HepG2 (cell line): ENCODE results near the gene RTN3. TPM values are rescaled to one million over a fixed set of nuclear protein-coding genes. Genes with fewer than 3 reads are reported as not detected.

Source experiments
- ATAC-seq: fragments of 200-7000 bp; cut with Tn5 transposase; 3 replicates; pipeline ENCODE4 v1.9.1; 2020; ENCODE audit warnings: mild to moderate bottlenecking, moderate library complexity
- BruUV-seq: library from RNA; stranded (reverse); fragments of 400-500 nt; replicated peaks from 2 replicates; lab custom pipeline; 2021; lab: Mats Ljungman, UMichigan
- CTCF ChIA-PET: fragments of 300-600 bp; formaldehyde crosslinking; extraction: SDS; loops from one replicate; lab custom pipeline; 2021; ENCODE audit warnings: low total read pairs, inconsistent platforms, low intra/inter-chr PET ratio; lab: Yijun Ruan, JAX
- POLR2A ChIA-PET: fragments of 350-600 bp; sonication (Branson Sonifier 250); formaldehyde crosslinking; loops from one replicate; lab custom pipeline; 2020; ENCODE audit warnings: antibody characterized with exemption, inconsistent platforms; lab: Yijun Ruan, JAX
- DNase-seq: peaks from one replicate; pipeline ENCODE4 v3.0.0-alpha.2; 2015; ENCODE audit warnings: low spot score
- FAIRE-seq: peaks from 3 replicates; lab custom pipeline; 2011; peaks lifted over from hg19 to GRCh38; lab: Jason Lieb, UNC
- H2AFZ ChIP-seq: one replicate; pipeline ENCODE4 v1.6.1; 2011; ENCODE audit warnings: low read length, inconsistent platforms
- H3K27ac ChIP-seq: fragments of 300-600 bp; 3 replicates; pipeline ENCODE4 v1.8.0; 2011; ENCODE audit warnings: mixed run types, mild to moderate bottlenecking, mixed read lengths, low read length, inconsistent platforms; ENCODE audit not compliant: insufficient read depth; ENCODE audit errors: extremely low read length
- H3K27me3 ChIP-seq, 2 experiments: fragments of 200-600 bp in 1 of 2; 2 replicates in 1 of 2; 3 replicates in 1 of 2; pipeline versions ENCODE4 v1.6.0 to v1.8.0; 2011; ENCODE audit warnings: low read length in 2 of 2, mild to moderate bottlenecking in 2 of 2, moderate library complexity in 2 of 2, inconsistent platforms in 1 of 2; ENCODE audit not compliant: insufficient read depth in 2 of 2, control insufficient read depth in 1 of 2
- H3K36me3 ChIP-seq, 2 experiments: fragments of 200-600 bp in 1 of 2; replicated peaks in 1 of 2; 2 replicates in 1 of 2; 3 replicates in 1 of 2; pipeline versions ENCODE4 v1.5.1 to v1.8.0; 2011; ENCODE audit warnings: low read length in 2 of 2, inconsistent platforms in 1 of 2; ENCODE audit not compliant: insufficient read depth in 2 of 2, control insufficient read depth in 1 of 2
- H3K4me1 ChIP-seq: 2 replicates; pipeline ENCODE4 v1.5.1; 2012; ENCODE audit warnings: low read length, inconsistent platforms; ENCODE audit not compliant: insufficient read depth
- H3K4me2 ChIP-seq: 2 replicates; pipeline ENCODE4 v1.6.0; 2011; ENCODE audit warnings: low read depth, low read length, inconsistent platforms
- H3K4me3 ChIP-seq, 3 experiments: fragments of 200-600 bp in 1 of 3; sonication (generic), shearing (Covaris generic) in 1 of 3; replicated peaks in 1 of 3; 2 replicates each; pipeline ENCODE4 v1.5.1; 2011 to 2016; ENCODE audit warnings: low read length in 3 of 3, inconsistent platforms in 2 of 3, low read depth in 2 of 3, mild to moderate bottlenecking in 2 of 3, control low read depth in 1 of 3, mixed read lengths in 1 of 3; ENCODE audit not compliant: insufficient read depth in 1 of 3
- H3K79me2 ChIP-seq: one replicate; pipeline ENCODE4 v1.6.1; 2011; ENCODE audit warnings: low read length, inconsistent platforms; ENCODE audit not compliant: insufficient read depth
- H3K9ac ChIP-seq: 2 replicates; pipeline ENCODE4 v1.6.0; 2011; ENCODE audit warnings: mild to moderate bottlenecking, low read depth, low read length, inconsistent platforms; ENCODE audit not compliant: insufficient read depth
- H3K9me3 ChIP-seq: 2 replicates; pipeline ENCODE4 v1.5.1; 2012; ENCODE audit warnings: mild to moderate bottlenecking, low read length
- H4K20me1 ChIP-seq: 2 replicates; pipeline ENCODE4 v1.6.0; 2011; ENCODE audit warnings: inconsistent platforms, mild to moderate bottlenecking, low read length, moderate library complexity; ENCODE audit not compliant: insufficient read depth
- CCAR2 ChIP-seq: fragments of 200-400 bp; formaldehyde crosslinking; optimal IDR thresholded peaks from 2 replicates; pipeline ENCODE3; 2018; ENCODE audit warnings: low read depth, mild to moderate bottlenecking, low read length, moderate library complexity
- EP300 ChIP-seq, 3 experiments: sonication (generic) in 1 of 3; formaldehyde crosslinking in 1 of 3; IDR thresholded peaks; 2 replicates each; pipeline versions ENCODE4 v1.5.1 to v1.6.1; 2011 to 2020; ENCODE audit warnings: low read depth in 2 of 3, low read length in 2 of 3, borderline replicate concordance in 1 of 3, improper control_type of control experiment in 1 of 3, mild to moderate bottlenecking in 1 of 3, missing genetic modification reagents in 1 of 3, moderate library complexity in 1 of 3
- IKZF1 ChIP-seq: fragments of 450-650 bp; IDR thresholded peaks from 2 replicates; pipeline ENCODE4 v1.7.1; 2016
- IRX3 ChIP-seq: sonication (generic); formaldehyde crosslinking; IDR thresholded peaks from 2 replicates; pipeline ENCODE4 v1.8.1; 2023; ENCODE audit warnings: mild to moderate bottlenecking, low read depth, missing genetic modification reagents, borderline replicate concordance
- KAT7 ChIP-seq: IDR thresholded peaks from 2 replicates; pipeline ENCODE4 v1.6.1; 2018; ENCODE audit warnings: borderline replicate concordance, missing compliant biosample characterization
- KLF13 ChIP-seq: sonication (generic); formaldehyde crosslinking; IDR thresholded peaks from 2 replicates; pipeline ENCODE4 v1.4.0; 2020; ENCODE audit warnings: mild to moderate bottlenecking, missing genetic modification reagents
- RARA ChIP-seq: IDR thresholded peaks from 2 replicates; pipeline ENCODE4 v1.6.1; 2016; ENCODE audit warnings: missing genetic modification reagents, missing compliant biosample characterization
- SP4 ChIP-seq: sonication (generic); formaldehyde crosslinking; IDR thresholded peaks from 2 replicates; pipeline ENCODE4 v1.8.1; 2023; ENCODE audit warnings: mild to moderate bottlenecking, missing genetic modification reagents
- ZBTB7B ChIP-seq: sonication (generic); formaldehyde crosslinking; IDR thresholded peaks from 2 replicates; pipeline ENCODE4 v1.4.0; 2020; ENCODE audit warnings: missing genetic modification reagents
- ZFP36 ChIP-seq: fragments of 150-350 bp; IDR thresholded peaks from 2 replicates; pipeline ENCODE4 v1.6.1; 2018; ENCODE audit warnings: borderline replicate concordance, low read length, low read depth; ENCODE audit not compliant: partially characterized antibody
- ZNF326 ChIP-seq: sonication (generic); formaldehyde crosslinking; IDR thresholded peaks from 2 replicates; pipeline ENCODE4 v1.4.0; 2020; ENCODE audit warnings: missing genetic modification reagents, borderline replicate concordance
- ZNF34 ChIP-seq: sonication (generic); formaldehyde crosslinking; IDR thresholded peaks from 2 replicates; pipeline ENCODE4 v1.4.0; 2020; ENCODE audit warnings: mild to moderate bottlenecking, missing genetic modification reagents, borderline replicate concordance
- ZNF451 ChIP-seq: sonication (generic); formaldehyde crosslinking; IDR thresholded peaks from 2 replicates; pipeline ENCODE4 v1.5.0; 2020; ENCODE audit warnings: mild to moderate bottlenecking, missing genetic modification reagents
- ZNF598 ChIP-seq: sonication (generic); formaldehyde crosslinking; IDR thresholded peaks from 2 replicates; pipeline ENCODE4 v1.5.1; 2020; ENCODE audit warnings: mild to moderate bottlenecking, missing genetic modification reagents, borderline replicate concordance
- ZNF615 ChIP-seq: sonication (generic); formaldehyde crosslinking; IDR thresholded peaks from 2 replicates; pipeline ENCODE4 v1.5.0; 2020; ENCODE audit warnings: mild to moderate bottlenecking, missing genetic modification reagents, borderline replicate concordance
- ZNF768 ChIP-seq: sonication (generic); formaldehyde crosslinking; IDR thresholded peaks from 2 replicates; pipeline ENCODE4 v1.4.0; 2020; ENCODE audit warnings: missing genetic modification reagents
- WGBS: methylation state at CpG from one replicate; pipeline ENCODE4 v1.1.6; 2017; ENCODE audit warnings: low lambda C conversion rate; 5-methylcytosine and 5-hydroxymethylcytosine counted together
- in situ Hi-C: cut with HindIII; loops from 2 replicates; pipeline ENCODE4 v1.10.0; 2017; ENCODE audit warnings: low pct_unique_long_range_greater_than_20kb; ENCODE audit not compliant: extremely low pct_ligation_motif_present
- intact Hi-C: fragments of 100-400 bp; cut with micrococcal nuclease; formaldehyde crosslinking; loops from one replicate; pipeline ENCODE4 v1.10.0; 2022; ENCODE audit not compliant: unreplicated experiment
- polyA plus RNA-seq, 8 experiments: library from polyadenylated mRNA; depleted of rRNA in 3 of 8; stranded (reverse) in 7 of 8; unstranded in 1 of 8; fragments of >200 nt; fragmentation: Illumina TruSeq in 4 of 8; extraction: Trizol in 4 of 8; gene quantifications; 2 replicates each; pipeline versions ENCODE4 v1.2.1 to v1.2.3, GENCODE V29; 2011 to 2016; ENCODE audit warnings: low read depth in 4 of 8, missing spikeins in 1 of 8, mixed read lengths in 1 of 8; ENCODE audit not compliant: insufficient read depth in 1 of 8
- total RNA-seq, 5 experiments: library from RNA; depleted of rRNA; stranded (reverse); fragments of >200 nt; fragmentation: Illumina TruSeq; extraction: Trizol; gene quantifications; 2 replicates each; pipeline ENCODE4 v1.2.3, GENCODE V29; 2016; ENCODE audit warnings: low read depth in 1 of 5
- TF ChIP-seq, protein P1 (sequence below): sonication (generic); formaldehyde crosslinking; IDR thresholded peaks from 2 replicates; pipeline ENCODE4 v1.4.0; 2020; ENCODE audit warnings: missing genetic modification reagents
- TF ChIP-seq, protein P2 (sequence below): IDR thresholded peaks from 2 replicates; pipeline ENCODE4 v1.6.1; 2016; ENCODE audit warnings: low read depth, borderline replicate concordance
- TF ChIP-seq, protein P3 (sequence below): IDR thresholded peaks from 2 replicates; pipeline ENCODE4 v1.6.1; 2012; ENCODE audit warnings: inconsistent platforms
- TF ChIP-seq, protein P4 (sequence below): sonication (generic); formaldehyde crosslinking; IDR thresholded peaks from 2 replicates; pipeline ENCODE4 v1.5.1; 2020; ENCODE audit warnings: missing genetic modification reagents, mild to moderate bottlenecking, borderline replicate concordance

The RTN3 gene
- total and polyA plus RNA-seq, 2 of the 13 experiments (the other 11 are each of a cell fraction or from before 2014, with no cell fraction given), result 32.2 to 41.1 TPM

DNA sequence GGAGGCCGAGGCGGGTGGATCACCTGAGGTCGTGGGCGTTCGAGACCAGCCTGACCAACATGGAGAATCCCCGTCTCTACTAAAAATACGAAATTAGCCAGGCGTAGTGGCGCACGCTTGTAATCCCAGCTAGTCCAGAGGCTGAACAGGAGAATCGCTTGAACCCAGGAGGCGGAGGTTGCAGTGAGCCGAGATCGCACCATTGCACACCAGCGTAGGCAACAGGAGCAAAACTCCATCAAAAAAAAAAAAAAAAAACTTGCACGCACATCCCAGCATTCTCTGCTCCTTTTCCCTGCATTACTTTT lies 9.2 kb upstream of the RTN3 start:
- DNase-seq (no peak), FAIRE-seq (no peak), ATAC-seq (no peak)
- BruUV-seq, result no TSS peak
- no peaks in the 10 kb centered on the region for H3K9me3 ChIP-seq
- no peak overlapping the region for H3K4me2 ChIP-seq
- WGBS, result 86% methylated on average over 16 of the region's 16 CpGs
- H3K4me3 ChIP-seq, result no peak overlapping the region
- POLR2A ChIA-PET, result no interaction called here
- no peaks in the 10 kb centered on the region for H3K79me2 ChIP-seq
- H2AFZ ChIP-seq, result no peak overlapping the region
- intact Hi-C loops, result no loop called here
- H3K9ac ChIP-seq, result no peak overlapping the region
- no peaks in the 10 kb centered on the region for H3K36me3 ChIP-seq
- TF ChIP-seq IKZF1 (no peak), ZNF768 (CRISPR knock-in tag) (no peak), CCAR2 (no peak), KLF13 (CRISPR knock-in tag) (no peak), ZNF615 (CRISPR knock-in tag) (no peak), ZNF598 (no peak), ZNF34 (CRISPR knock-in tag) (no peak), KAT7 (CRISPR knock-in tag) (no peak), EP300 (IDR thresholded peaks at IDR 0.05; ENCODE audit: low read depth in 2 of 2, low read length in 2 of 2) (no peak), EP300 (CRISPR knock-in tag; IDR thresholded peaks at IDR 0.05; ENCODE audit: borderline replicate concordance) (no peak), SP4 (CRISPR knock-in tag) (no peak), ZNF326 (CRISPR knock-in tag) (no peak), ZFP36 (no peak), ZNF451 (CRISPR knock-in tag) (no peak), IRX3 (CRISPR knock-in tag) (no peak), RARA (CRISPR knock-in tag) (no peak), ZBTB7B (CRISPR knock-in tag) (no peak)
- TF ChIP-seq, protein P1, sequence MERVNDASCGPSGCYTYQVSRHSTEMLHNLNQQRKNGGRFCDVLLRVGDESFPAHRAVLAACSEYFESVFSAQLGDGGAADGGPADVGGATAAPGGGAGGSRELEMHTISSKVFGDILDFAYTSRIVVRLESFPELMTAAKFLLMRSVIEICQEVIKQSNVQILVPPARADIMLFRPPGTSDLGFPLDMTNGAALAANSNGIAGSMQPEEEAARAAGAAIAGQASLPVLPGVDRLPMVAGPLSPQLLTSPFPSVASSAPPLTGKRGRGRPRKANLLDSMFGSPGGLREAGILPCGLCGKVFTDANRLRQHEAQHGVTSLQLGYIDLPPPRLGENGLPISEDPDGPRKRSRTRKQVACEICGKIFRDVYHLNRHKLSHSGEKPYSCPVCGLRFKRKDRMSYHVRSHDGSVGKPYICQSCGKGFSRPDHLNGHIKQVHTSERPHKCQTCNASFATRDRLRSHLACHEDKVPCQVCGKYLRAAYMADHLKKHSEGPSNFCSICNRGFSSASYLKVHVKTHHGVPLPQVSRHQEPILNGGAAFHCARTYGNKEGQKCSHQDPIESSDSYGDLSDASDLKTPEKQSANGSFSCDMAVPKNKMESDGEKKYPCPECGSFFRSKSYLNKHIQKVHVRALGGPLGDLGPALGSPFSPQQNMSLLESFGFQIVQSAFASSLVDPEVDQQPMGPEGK, result no peak
- TF ChIP-seq, protein P2, sequence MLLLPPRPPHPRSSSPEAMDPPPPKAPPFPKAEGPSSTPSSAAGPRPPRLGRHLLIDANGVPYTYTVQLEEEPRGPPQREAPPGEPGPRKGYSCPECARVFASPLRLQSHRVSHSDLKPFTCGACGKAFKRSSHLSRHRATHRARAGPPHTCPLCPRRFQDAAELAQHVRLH (CRISPR knock-in tag), result no peak
- TF ChIP-seq, protein P3, sequence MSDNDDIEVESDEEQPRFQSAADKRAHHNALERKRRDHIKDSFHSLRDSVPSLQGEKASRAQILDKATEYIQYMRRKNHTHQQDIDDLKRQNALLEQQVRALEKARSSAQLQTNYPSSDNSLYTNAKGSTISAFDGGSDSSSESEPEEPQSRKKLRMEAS, result no peak
- TF ChIP-seq, protein P4, sequence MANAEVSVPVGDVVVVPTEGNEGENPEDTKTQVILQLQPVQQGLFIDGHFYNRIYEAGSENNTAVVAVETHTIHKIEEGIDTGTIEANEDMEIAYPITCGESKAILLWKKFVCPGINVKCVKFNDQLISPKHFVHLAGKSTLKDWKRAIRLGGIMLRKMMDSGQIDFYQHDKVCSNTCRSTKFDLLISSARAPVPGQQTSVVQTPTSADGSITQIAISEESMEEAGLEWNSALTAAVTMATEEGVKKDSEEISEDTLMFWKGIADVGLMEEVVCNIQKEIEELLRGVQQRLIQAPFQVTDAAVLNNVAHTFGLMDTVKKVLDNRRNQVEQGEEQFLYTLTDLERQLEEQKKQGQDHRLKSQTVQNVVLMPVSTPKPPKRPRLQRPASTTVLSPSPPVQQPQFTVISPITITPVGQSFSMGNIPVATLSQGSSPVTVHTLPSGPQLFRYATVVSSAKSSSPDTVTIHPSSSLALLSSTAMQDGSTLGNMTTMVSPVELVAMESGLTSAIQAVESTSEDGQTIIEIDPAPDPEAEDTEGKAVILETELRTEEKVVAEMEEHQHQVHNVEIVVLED (CRISPR knock-in tag), result no peak
- no peaks in the 10 kb centered on the region for H4K20me1 ChIP-seq
- H3K4me1 ChIP-seq, result peaks cover 20% of the 10 kb centered on the region
- no peaks in the 10 kb centered on the region for H3K27me3 ChIP-seq
- no peak overlapping the region for H3K27ac ChIP-seq
- in situ Hi-C loops, result no loop called here
- CTCF ChIA-PET, result no interaction called here
